NCI-H69 (cell line): ENCODE data around the gene MDN1.
A peak's percentile ranks its signal among the peaks of the same experiment; 100 is the strongest.
"Not testable (repeated sequence)": the region's sequence is repeated elsewhere in the genome, so short reads cannot be mapped to it uniquely, and the experiment has no call there.

Source experiments
- DNase-seq: peaks from one replicate; lab custom pipeline; 2025; lab: John Stamatoyannopoulos, UW

Gene MDN1

GRCh38 chr6:89775150-89775549 lies 44.4 kb downstream of the MDN1 start:
- no peak for DNase-seq

- DNase-seq: no peak
These were observed 50.0 kb downstream of the MDN1 start for GRCh38 chr6:89769572-89769971.

- DNase-seq: peak; percentile 3
These were observed 51.3 kb downstream of the MDN1 start for GRCh38 chr6:89768324-89768723.

GRCh38 chr6:89763550-89763949 lies 56.0 kb downstream of the MDN1 start:
- no peak for DNase-seq

- DNase-seq: no peak
These were observed 60.8 kb downstream of the MDN1 start for GRCh38 chr6:89758830-89759229.

- DNase-seq: no peak
These were observed 69.3 kb downstream of the MDN1 start for GRCh38 chr6:89750338-89750737.

- DNase-seq: no peak
These were observed 69.7 kb downstream of the MDN1 start for GRCh38 chr6:89749918-89750317.

- no peak for DNase-seq
These were observed 73.9 kb downstream of the MDN1 start for GRCh38 chr6:89745716-89746115.

- no peak for DNase-seq
These were observed 74.5 kb downstream of the MDN1 start for GRCh38 chr6:89745096-89745495.

GRCh38 chr6:89736893-89737292 lies 82.7 kb downstream of the MDN1 start:
- DNase-seq: no peak

- DNase-seq: no peak
These were observed 85.1 kb downstream of the MDN1 start for GRCh38 chr6:89734526-89734925.

GRCh38 chr6:89731924-89732567 lies 87.5 kb downstream of the MDN1 start:
- no peak for DNase-seq

GRCh38 chr6:89731262-89731661 lies 88.3 kb downstream of the MDN1 start:
- DNase-seq: not testable (repeated sequence)

- no peak for DNase-seq
These were observed 89.8 kb downstream of the MDN1 start for GRCh38 chr6:89729818-89730217.

GRCh38 chr6:89727501-89727900 lies 92.1 kb downstream of the MDN1 start:
- DNase-seq: no peak

- no peak for DNase-seq
These were observed 94.6 kb downstream of the MDN1 start for GRCh38 chr6:89724981-89725380.

- DNase-seq: no peak
These were observed 96.5 kb downstream of the MDN1 start for GRCh38 chr6:89723046-89723445.

GRCh38 chr6:89716532-89716931 lies 103.1 kb downstream of the MDN1 start:
- DNase-seq: no peak

- no peak for DNase-seq
These were observed 107.8 kb downstream of the MDN1 start for GRCh38 chr6:89711801-89712200.

- DNase-seq: no peak
These were observed 111.3 kb downstream of the MDN1 start for GRCh38 chr6:89708316-89708715.

- no peak for DNase-seq
These were observed 111.8 kb downstream of the MDN1 start for GRCh38 chr6:89707766-89708165.

GRCh38 chr6:89706121-89706520 lies 113.5 kb downstream of the MDN1 start:
- no peak for DNase-seq

GRCh38 chr6:89703292-89703691 lies 116.3 kb downstream of the MDN1 start:
- DNase-seq: no peak

GRCh38 chr6:89702349-89702748 lies 117.2 kb downstream of the MDN1 start:
- no peak for DNase-seq

GRCh38 chr6:89695667-89696066 lies 123.9 kb downstream of the MDN1 start:
- no peak for DNase-seq
